HG03159 (cell line): ENCODE data around the gene XIST.
"Not testable (repeated sequence)": the region's sequence is repeated elsewhere in the genome, so short reads cannot be mapped to it uniquely, and the experiment has no call there.

ENCODE experiments used
- ATAC-seq: cut with Tn5 transposase; IDR thresholded peaks from one replicate; pipeline ENCODE4 v1.9.1; 2021; ENCODE audit warnings: mild to moderate bottlenecking, moderate library complexity; ENCODE audit not compliant: unreplicated experiment

Gene XIST

DNA sequence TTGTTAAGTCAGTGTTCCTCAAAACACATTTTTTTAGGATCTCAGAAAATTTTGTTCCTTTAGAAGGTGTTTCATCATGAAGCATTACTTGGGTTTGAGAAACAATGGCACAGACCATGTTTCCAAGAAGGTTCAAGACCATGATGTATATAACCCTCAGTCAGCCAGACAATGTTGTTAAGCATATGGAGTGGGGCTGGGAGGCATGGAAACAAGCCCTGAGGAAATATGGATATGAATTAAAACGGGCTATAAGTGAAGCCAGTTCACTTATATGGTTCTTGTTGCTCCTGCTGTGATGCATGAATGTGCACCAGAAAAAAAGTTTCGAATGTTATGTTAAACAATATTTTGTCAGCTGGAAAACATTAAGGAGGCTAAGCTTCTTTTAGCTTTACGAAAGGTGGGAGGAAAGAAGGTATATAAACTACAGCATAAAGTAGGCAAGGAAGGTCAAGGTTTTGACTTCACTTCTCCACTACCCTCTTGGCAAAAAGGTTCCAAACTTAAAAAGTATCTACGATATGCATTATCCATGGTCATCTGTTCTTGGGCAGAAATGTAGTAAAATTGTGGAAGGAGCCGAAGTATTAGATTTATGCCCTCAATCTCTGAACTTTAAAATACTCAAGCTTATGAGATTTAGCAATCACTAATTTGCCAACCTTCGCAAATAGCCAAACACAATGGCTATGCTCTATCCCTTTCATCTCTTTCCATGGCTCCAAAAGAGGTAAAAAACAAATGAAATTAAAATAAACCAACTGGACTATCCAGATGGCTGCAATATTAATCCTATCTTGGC, 12.2 kb downstream of the XIST start:
- no peak for ATAC-seq

DNA sequence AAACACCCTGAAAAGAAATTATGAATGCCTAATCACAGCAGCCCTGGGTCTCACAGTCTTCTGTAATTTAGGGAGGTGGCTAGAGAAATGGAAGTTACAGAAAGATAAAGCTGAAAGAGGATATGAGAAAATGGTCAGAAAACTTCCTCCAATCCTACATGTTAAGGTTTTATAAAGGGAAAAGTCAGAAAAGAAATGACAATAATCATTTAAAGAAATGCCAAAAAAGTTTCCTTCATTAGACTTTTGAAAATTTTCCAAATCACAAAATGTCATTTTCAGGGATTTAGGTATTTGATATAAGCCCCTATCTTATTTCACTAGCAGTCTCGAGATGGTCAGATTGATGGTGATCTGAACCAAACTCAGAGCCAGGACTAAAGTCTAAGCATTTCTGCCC, 13.4 kb downstream of the XIST start:
- no peak for ATAC-seq

DNA sequence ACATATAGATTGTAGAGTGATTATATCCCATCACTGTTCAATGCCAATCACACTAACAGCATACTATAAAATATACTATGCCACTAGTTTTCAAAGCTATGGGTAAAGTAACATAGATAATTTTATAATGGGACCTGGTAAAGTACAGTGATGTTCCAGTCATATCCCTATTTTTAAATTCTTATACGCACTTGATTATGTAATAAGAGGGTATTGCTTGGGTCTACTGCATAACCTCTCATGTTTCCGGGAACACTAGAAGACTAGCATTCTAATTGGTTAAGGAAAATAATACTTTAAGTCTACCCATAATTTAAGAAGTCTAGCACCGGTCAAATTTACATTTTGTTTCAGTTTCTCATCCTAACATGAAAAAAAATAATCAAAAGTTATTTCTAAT, 14.4 kb downstream of the XIST start:
- ATAC-seq, result no peak

DNA sequence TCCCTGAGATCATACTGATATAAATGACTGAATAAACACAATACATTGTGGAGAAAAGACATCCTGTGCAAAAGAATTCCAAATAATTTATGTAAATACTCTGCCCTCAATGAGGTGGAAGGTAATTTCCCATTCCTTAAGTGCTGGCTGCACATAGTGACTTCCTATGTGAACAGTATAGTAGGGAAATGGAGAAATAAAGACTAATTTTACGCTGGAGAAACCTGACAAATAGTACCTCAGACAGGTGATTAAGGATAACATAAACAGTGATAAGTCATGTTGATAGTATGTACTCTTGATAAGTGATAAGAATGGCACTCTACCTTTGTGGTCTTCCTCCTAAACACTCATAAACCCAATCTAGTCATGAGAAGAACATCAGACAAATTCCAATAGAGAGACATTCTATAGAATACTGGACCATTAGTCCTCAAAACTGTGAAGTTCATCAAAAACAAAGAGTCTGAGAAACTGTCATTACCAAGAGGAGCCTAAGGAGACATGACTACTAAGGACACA, 15.5 kb downstream of the XIST start:
- ATAC-seq, result no peak

DNA sequence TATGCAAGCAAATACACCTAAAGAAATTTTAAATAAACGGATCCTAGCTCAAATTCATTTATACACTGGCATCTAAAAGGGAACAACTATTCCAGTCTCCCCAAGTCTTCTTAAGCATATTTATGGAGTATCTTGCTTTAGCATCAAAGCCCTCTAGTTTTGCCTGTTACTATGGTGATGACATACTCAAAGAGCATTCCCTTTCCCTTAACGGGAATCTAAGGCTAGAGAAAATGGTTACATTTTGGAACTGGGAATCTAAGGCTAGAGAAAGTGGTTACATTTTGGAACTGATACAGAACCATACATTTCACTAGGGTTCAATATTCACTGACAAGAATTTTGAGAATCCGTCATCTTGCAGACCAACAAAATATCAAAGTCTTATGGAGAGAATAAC, 18.3 kb downstream of the XIST start:
- no peak for ATAC-seq

DNA sequence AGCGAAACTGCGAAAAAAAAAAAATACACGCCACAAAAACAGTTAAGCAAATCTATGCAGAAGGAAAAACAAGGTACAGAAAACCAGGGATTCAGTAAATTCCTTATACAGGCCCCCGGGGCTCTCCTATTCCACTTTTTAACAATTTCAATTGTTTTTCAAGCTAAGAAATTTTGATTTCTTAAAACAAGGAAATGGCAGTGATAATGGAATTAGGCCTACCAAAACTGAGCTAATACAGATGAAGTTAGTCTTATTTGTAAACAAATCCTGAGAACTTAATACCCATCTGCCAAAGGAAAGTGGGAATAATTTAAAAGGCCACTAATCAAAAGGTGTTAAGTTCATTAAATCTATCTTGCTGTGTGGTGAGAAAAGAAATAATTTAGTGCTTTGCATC, 20.2 kb downstream of the XIST start:
- ATAC-seq, result no peak

DNA sequence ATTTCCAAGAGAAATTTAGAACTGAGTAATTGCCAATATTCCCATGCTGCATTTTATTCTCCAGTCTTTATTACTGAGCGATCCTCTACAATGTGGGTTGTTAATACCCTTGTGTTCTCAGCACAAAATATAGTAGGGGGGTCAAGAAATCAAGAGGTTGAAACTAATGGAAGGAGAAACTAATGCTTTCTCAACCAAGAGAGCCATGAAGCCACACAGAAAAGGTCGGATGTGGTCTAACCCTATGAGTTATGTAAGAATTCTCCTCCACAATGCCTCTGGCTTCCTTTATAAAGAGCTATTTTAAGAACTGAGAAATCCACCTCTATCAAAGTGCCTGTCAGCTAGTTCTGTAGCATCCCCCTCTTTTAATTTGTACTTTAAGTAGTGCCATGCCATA, 21.0 kb downstream of the XIST start:
- ATAC-seq, result no peak

DNA sequence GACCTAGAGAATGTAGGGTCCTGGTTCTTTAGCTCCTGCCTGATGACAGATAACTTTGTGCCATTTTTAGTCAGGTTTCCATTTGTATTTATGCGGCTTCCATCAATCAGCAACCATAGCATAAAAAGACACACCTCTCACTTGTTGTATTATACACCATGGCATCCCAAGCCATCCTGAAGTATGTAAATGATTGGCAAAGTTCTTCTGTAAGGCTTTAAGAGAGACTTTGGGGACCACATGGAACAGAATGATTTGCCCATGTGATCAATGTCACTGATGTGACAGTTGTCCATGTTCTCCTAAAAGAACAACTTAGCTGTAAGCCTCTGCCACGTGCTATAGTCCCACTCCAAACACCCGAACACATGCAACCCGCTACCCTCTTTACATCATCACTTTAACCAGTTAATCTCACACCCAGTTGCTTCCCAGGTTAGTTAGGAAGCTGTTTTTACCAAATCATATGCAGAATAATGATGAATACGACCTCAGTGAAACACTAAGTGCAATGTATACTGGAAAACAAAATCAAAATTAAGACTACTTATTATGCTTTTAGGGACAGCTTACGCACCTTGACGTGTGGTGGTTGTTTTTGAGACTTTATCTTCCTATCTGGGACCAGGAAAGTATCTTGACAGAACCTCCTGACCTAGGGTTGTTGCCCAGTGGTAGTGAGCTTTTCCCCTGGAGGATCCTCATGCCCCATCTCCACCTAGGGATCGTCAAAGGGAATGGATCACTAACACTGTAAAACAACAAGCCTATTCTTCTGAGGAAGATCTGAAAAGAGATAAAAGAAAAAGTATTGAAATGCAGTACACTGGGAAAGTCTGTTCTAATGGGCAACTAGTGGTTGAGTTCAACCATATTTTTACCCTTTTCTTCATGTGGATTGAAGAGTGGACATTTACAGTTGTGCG, 21.8 kb downstream of the XIST start:
- ATAC-seq, result no peak

DNA sequence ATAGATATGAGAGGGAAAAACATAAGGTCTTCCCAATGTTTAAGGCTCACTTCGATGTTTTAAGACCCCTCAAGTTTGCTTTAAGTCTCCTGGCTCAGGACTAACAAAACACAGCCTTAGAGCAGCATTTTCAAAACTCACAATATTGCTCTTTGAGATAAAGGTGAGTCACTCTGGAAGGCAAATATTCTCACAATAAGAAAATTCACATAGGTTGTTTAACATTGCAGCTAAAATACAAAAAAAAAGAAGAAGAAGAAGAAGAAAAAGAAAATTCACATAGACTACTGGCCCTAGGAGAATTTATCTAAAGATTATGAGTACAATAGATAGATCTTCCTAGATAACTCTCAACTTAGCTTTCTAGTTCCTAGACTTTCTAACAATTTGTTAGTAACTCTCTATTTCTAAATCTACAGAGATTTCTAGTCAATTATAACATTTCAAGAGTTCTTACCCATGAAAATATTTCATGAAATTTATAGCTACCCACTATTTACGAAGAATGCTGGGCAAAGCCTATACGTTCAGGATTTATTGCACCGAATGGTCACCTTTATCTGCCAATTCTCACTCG, 22.5 kb downstream of the XIST start:
- ATAC-seq, result no peak

DNA sequence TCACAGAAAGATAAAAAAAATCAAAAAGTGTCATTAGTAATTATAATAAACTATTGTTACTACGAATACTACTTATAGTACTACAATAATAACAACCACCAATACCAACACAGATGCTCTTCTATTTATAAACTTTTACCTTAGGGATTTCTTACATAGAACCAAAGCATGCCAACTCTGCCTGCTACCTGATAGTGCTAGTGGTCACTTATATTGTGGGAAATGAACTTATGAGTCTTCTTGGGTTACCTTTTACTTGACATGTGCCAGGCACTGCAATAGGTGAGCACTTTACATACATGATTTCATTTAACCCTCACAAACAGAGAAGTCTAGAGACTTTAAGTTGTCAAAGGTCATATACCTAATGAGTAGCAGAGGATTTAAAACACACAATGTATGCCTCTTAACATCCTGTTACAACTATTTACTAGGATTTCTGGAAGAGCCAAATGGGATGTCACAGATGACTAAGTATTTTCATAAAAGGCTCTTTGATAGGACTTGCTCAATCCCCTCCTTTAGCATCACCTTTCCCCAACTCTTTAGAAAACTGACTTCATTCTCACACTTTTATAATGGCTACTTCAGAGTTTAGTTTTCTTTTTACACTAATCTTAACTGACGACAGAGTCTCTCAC, 24.3 kb downstream of the XIST start:
- no peak for ATAC-seq

DNA sequence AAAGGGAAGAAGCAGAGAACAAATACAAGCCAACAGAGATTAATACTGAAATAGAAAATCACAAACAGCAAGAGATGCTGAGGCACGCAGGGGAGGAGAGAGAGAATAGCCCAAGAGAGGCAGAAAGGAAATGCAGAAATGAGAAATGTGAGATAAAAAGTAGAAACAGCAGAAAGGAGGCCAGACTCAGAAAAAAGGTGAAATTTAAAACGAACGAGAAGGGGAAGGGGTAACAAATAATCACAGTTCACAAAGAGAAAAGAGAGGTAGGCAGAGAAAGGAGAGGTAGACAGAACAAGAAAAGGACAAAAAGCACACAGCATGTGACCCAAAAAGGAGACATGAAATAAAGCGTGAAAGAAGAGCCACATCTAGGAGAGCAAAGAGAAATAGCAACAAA, 25.1 kb downstream of the XIST start:
- ATAC-seq, result no peak

DNA sequence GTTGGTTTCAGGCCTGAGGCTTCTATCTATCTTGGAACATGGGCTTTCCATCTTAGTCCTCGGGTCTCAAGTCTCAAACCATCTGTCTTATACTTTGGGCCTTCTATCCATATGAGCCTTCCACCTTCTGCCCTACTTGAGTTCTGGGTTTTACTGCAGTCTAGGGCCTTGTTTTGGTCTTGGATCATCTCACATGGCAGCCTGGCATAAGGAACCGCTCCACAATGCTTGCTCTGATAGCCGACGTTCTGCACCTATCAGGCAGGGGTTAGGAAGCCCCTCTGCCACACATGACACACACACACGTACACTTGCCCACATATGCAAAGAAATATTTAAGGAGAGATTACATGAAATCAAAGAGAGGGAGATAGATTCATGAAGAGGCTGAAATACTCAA, 25.5 kb downstream of the XIST start:
- no peak for ATAC-seq

DNA sequence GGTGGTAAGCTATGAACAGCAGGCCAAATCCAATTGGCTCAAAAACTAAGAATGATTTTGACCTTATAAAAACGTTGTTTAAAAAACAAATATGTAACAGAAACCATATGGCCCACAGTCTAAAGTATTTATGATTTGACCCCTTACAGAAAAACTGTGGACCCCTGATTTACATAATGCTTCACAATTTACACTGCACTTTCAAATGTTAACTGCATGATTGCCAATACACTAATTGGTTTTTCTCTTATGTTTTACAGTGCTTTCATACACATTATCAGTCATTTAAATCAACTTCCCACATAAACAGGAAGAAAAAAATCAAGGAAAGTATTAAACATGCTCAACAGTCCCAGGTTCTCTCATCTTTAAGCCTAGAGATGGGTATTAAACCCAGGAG, 26.9 kb downstream of the XIST start:
- ATAC-seq, result no peak

DNA sequence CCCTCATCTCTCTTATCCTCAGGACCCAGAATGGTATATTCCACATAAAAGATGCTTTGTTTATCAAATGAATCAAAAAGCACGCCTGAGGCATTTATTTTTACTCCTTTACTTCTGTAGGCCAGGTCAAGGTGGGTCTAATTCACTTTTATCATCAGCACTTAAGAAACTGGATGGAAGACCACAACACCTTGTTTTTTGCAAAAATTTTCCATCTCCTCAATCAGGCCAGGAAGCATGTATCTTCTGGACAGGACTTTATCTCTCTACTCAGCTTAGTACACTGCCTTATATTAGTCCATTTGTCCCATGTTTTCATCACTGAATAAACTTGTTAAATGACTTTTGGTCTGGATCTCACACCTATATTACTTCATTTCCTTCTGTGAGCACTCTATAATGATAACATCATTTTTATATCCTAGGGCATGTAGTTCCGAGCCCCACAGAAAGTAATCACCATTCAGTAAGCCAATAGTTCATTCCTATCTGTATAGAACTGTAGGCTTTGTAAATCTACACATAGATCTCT, 29.0 kb downstream of the XIST start:
- ATAC-seq, result no peak

DNA sequence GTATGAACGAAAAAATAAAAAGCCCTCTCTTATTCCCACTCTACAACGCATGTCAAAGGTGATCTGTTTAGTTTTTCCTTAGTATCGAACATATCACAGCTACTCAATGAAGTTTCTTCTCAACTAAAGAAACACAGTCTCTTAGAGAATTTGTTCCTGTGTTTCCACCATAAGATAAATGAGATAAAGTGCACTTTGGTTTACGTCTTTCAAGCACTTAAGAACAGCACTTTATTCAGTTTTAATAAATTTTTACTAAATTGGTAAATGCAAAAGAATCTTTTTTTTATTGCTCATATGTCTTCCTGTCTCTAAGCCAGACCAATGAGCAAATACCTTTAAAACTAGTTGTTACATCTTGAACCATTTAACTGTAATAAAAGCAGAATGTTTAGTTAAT, 29.7 kb downstream of the XIST start:
- ATAC-seq, result no peak

DNA sequence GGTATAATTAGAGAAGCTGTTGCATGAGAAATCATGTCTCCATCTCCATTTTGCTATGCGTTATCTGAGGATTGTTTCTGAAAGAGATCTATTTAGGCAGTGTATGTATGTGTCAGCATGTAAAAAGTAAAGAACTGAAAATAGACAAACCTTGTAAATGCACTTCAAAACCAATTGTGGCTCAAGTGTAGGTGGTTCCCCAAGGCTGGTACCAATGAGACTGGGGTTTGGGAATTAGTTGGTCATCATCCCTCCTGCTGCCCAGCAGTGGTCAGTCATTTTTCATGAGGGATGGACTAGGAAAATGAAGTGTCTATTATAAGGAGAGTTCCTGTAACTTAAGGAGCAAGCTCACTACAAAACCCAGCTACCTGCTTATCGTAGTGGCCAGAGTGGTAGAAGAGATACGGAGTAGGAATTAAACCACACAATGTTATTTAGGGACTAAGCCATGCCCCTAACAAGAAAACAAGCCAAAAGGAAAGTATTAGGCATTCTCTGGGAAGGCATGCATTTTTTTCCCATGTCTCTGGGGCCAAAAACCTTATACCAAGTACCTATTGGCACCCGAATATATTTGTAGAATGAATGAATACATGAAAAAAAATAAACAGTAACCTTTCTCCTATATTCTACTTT, 30.5 kb downstream of the XIST start:
- ATAC-seq, result no peak

DNA sequence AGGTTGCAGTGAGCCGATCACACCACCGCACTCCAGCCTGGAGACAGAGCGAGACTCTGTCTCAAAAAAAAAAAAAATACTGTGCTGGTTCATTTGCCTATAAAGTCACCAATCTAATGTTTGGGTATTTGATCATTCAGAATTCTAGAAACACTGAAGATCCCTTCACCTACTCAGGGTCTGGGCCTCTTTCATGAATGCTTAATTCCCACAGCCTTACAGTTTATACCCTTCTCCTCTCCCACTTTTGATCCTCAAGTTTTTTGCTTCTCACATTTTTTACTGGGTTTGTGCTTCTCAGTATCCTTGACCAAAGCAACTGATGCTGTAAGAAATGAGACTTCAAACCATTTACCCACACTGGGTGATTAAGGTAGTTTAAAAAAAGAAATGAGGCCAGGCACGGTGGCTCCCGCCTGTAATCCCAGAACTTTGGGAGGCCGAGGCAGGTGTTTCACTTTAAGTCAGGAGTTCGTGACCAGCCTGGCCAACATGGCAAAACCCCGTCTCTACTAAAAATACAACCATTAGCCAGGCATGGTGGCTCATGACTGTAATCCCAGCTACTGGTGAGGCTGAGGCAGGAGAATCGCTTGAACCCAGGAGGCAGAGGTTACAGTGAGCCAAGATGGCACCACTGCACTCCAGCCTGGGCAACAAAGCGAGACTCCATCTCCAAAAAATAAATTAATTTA, 32.5 kb downstream of the XIST start:
- ATAC-seq, result not testable (repeated sequence)

DNA sequence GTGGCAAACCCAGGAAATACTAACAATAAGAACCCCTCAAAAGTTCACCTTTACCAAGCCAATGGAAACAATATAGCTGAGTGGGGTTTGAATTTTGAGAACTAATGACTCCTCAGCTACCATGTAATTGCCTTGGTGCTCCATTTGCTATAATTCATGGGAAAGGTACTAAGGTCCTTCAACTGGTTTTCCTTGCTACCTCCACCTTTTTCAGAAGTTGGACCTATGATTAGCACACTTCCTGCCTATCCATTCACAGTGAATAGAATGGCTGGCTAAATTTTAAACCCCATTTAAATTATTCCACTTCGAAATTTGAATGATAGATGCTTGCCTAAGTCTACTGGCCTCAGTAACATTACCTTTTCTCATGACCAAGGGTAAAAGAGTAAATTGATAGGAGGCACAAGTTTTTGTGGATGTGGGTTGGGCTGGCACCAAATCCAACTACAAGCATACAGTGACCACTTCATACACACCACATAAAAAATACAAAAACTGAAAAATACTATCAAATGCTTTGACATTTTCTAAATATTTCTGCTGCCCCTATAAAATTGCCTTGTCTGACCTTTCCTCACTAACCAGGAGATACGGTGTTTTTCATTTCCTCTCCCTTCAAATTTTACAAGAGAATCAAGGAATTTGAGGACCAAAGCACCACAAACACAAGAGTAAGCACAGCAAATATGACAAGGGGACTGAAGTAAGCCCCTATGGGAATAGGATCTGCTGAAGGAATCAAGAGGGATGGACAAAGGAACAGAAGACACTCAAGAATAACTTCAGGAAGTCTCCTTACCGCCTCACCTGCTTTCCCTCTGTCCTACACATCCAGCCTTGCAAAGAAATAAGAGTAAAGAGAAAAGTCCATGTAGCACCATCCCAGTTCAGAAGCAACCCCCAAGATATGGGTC, 34.1 kb downstream of the XIST start:
- ATAC-seq, result no peak
